ENCODE data around the gene CTBS.

DNA sequence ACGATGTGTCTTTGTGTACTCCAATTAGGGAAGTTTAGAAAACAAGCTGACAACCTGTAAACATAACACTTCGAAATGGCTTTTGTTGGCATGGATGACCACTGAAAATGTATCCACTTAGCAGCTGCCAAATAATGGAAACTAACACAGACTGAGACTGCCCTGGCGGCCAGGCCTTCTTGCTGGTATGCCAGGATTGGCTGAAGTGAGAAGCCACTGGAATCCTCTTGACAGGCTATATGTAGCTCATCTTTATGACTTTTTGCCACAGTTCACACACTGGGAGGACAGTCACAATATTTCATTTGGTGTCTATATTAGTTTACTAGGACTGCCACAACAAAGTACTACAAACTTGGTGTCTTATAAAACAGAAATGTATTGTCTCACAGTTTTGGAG lies 12.9 kb upstream of the CTBS start:
- TF ChIP-seq, protein P1, sequence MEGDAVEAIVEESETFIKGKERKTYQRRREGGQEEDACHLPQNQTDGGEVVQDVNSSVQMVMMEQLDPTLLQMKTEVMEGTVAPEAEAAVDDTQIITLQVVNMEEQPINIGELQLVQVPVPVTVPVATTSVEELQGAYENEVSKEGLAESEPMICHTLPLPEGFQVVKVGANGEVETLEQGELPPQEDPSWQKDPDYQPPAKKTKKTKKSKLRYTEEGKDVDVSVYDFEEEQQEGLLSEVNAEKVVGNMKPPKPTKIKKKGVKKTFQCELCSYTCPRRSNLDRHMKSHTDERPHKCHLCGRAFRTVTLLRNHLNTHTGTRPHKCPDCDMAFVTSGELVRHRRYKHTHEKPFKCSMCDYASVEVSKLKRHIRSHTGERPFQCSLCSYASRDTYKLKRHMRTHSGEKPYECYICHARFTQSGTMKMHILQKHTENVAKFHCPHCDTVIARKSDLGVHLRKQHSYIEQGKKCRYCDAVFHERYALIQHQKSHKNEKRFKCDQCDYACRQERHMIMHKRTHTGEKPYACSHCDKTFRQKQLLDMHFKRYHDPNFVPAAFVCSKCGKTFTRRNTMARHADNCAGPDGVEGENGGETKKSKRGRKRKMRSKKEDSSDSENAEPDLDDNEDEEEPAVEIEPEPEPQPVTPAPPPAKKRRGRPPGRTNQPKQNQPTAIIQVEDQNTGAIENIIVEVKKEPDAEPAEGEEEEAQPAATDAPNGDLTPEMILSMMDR (IDR thresholded peaks at IDR 0.05; ENCODE audit: low read depth, low read length), result no peak
- TF ChIP-seq, protein P2, sequence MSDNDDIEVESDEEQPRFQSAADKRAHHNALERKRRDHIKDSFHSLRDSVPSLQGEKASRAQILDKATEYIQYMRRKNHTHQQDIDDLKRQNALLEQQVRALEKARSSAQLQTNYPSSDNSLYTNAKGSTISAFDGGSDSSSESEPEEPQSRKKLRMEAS (IDR thresholded peaks at IDR 0.05; ENCODE audit: low read depth, low read length), result no peak
- TF ChIP-seq POLR2A (IDR thresholded peaks at IDR 0.05; ENCODE audit: extremely low read depth, insufficient read length), result no peak
- no peak for TF ChIP-seq MYC (IDR thresholded peaks at IDR 0.05; ENCODE audit: low read depth, low read length)

All from NB4 (cell line).